SJSA1 (cell line): ENCODE measurements around the gene EFCAB11. TPM values are rescaled to one million over a fixed set of nuclear protein-coding genes. Genes with fewer than 3 reads are reported as not detected.

Experiments used
- DNase-seq, 2 experiments: peaks; one replicate each; pipeline ENCODE4 v3.0.0-alpha.2; 2015 to 2020; ENCODE audit warnings: low spot score in 2 of 2, low read depth in 1 of 2
- H3K27ac ChIP-seq: fragments of 250-450 bp; sonication (Bioruptor Pico); 2 replicates; pipeline ENCODE4 v1.5.1; 2020; ENCODE audit warnings: mild to moderate bottlenecking, moderate library complexity
- H3K27me3 ChIP-seq: fragments of 250-450 bp; sonication (Bioruptor Pico); replicated peaks from 2 replicates; pipeline ENCODE4 v1.5.1; 2020; ENCODE audit warnings: mild to moderate bottlenecking, moderate library complexity
- H3K36me3 ChIP-seq: fragments of 250-450 bp; sonication (Bioruptor Pico); 2 replicates; pipeline ENCODE4 v1.5.1; 2020; ENCODE audit warnings: mild to moderate bottlenecking
- H3K4me1 ChIP-seq: fragments of 250-450 bp; sonication (Bioruptor Pico); replicated peaks from 2 replicates; pipeline ENCODE4 v1.6.1; 2021; ENCODE audit warnings: mild to moderate bottlenecking
- H3K4me3 ChIP-seq: fragments of 250-450 bp; sonication (Bioruptor Pico); 2 replicates; pipeline ENCODE4 v1.5.1; 2020; ENCODE audit warnings: mild to moderate bottlenecking
- H3K9me3 ChIP-seq: fragments of 250-450 bp; sonication (Bioruptor Pico); replicated peaks from 2 replicates; pipeline ENCODE4 v1.5.1; 2020; ENCODE audit warnings: mild to moderate bottlenecking
- total RNA-seq: library from RNA; depleted of rRNA; stranded (reverse); fragments of >200 nt; shearing (Covaris generic); gene quantifications from 2 replicates; pipeline ENCODE4 v1.2.3, GENCODE V29; 2014

Gene EFCAB11
- total RNA-seq, 1 experiment from 2014 or later, result 12.3 TPM

GRCh38 chr14:89798212-89798773 is 156.2 kb downstream of the EFCAB11 start:
- DNase-seq, result no peak
- no peaks in the 10 kb centered on the region for H3K27me3 ChIP-seq
- H3K36me3 ChIP-seq, result no peaks in the 10 kb centered on the region
- H3K4me3 ChIP-seq, result no peak overlapping the region
- peaks cover 5% of the 10 kb centered on the region; the same call in 1 of the 2 replicates for H3K4me1 ChIP-seq
- H3K27ac ChIP-seq, result no peak overlapping the region
- H3K9me3 ChIP-seq, result no peaks in the 10 kb centered on the region

- no peak overlapping the region for H3K27ac ChIP-seq
- no peaks in the 10 kb centered on the region for H3K36me3 ChIP-seq
- H3K4me3 ChIP-seq, result no peak overlapping the region
- H3K27me3 ChIP-seq, result no peaks in the 10 kb centered on the region
- no peaks in the 10 kb centered on the region for H3K9me3 ChIP-seq
- peaks cover 9% of the 10 kb centered on the region for H3K4me1 ChIP-seq
- DNase-seq, result no peak
Observed at GRCh38 chr14:89797148-89797547, 157.4 kb downstream of the EFCAB11 start.

- no peak for DNase-seq
- Histone ChIP-seq H3K4me1 (peaks cover 8% of the 10 kb centered on the region), H3K9me3 (no peaks in the 10 kb centered on the region), H3K36me3 (no peaks in the 10 kb centered on the region), H3K27ac (no peak overlapping the region), H3K4me3 (no peak overlapping the region), H3K27me3 (no peaks in the 10 kb centered on the region)
Observed at GRCh38 chr14:89794096-89794495, 160.4 kb downstream of the EFCAB11 start.

- Histone ChIP-seq H3K27me3 (no peaks in the 10 kb centered on the region), H3K4me1 (peaks cover 7% of the 10 kb centered on the region; the same call in 1 of the 2 replicates)
Observed at GRCh38 chr14:89793367-89793716, 161.2 kb downstream of the EFCAB11 start.

GRCh38 chr14:89792489-89793366 is 161.8 kb downstream of the EFCAB11 start:
- no peak overlapping the region for H3K27ac ChIP-seq

More at GRCh38 chr14:89793367-89793716, 161.2 kb downstream of the EFCAB11 start:
- H3K4me3 ChIP-seq, result no peak overlapping the region
- no peak overlapping the region for H3K27ac ChIP-seq
- no peaks in the 10 kb centered on the region for H3K36me3 ChIP-seq
- DNase-seq, result no peak
- no peaks in the 10 kb centered on the region for H3K9me3 ChIP-seq

GRCh38 chr14:89787525-89787924 is 167.0 kb downstream of the EFCAB11 start:
- H3K4me1 ChIP-seq, result peaks cover 5% of the 10 kb centered on the region; the same call in 1 of the 2 replicates
- no peaks in the 10 kb centered on the region for H3K9me3 ChIP-seq
- H3K36me3 ChIP-seq, result no peaks in the 10 kb centered on the region
- no peak overlapping the region for H3K4me3 ChIP-seq
- H3K27ac ChIP-seq, result no peak overlapping the region
- no peaks in the 10 kb centered on the region for H3K27me3 ChIP-seq
- DNase-seq, result peak; percentile 4 to 47

More at GRCh38 chr14:89792489-89793366, 161.8 kb downstream of the EFCAB11 start:
- Histone ChIP-seq H3K36me3 (no peaks in the 10 kb centered on the region), H3K9me3 (no peaks in the 10 kb centered on the region), H3K4me3 (no peak overlapping the region), H3K4me1 (peaks cover 7% of the 10 kb centered on the region; the same call in 1 of the 2 replicates), H3K27me3 (no peaks in the 10 kb centered on the region)
- no peak for DNase-seq

- no peaks in the 10 kb centered on the region for H3K36me3 ChIP-seq
- no peaks in the 10 kb centered on the region for H3K4me1 ChIP-seq
- DNase-seq, result no peak
- no peaks in the 10 kb centered on the region for H3K27me3 ChIP-seq
- no peaks in the 10 kb centered on the region for H3K9me3 ChIP-seq
- no peak overlapping the region for H3K27ac ChIP-seq
- no peak overlapping the region for H3K4me3 ChIP-seq
Observed at GRCh38 chr14:89781046-89781445, 173.5 kb downstream of the EFCAB11 start.

- Histone ChIP-seq H3K4me1 (no peaks in the 10 kb centered on the region), H3K27ac (no peak overlapping the region), H3K36me3 (no peaks in the 10 kb centered on the region), H3K4me3 (no peak overlapping the region), H3K9me3 (no peaks in the 10 kb centered on the region), H3K27me3 (no peaks in the 10 kb centered on the region)
- no peak for DNase-seq
Observed at GRCh38 chr14:89779707-89780106, 174.8 kb downstream of the EFCAB11 start.

GRCh38 chr14:89775946-89776345 is 178.6 kb downstream of the EFCAB11 start:
- Histone ChIP-seq H3K4me3 (no peak overlapping the region), H3K9me3 (no peaks in the 10 kb centered on the region), H3K27ac (no peak overlapping the region), H3K4me1 (peaks cover 24% of the 10 kb centered on the region), H3K27me3 (no peaks in the 10 kb centered on the region), H3K36me3 (no peaks in the 10 kb centered on the region)
- DNase-seq, result no peak

- no peaks in the 10 kb centered on the region for H3K36me3 ChIP-seq
Observed at GRCh38 chr14:89775151-89775550, 179.4 kb downstream of the EFCAB11 start.

GRCh38 chr14:89773644-89774316 is 180.8 kb downstream of the EFCAB11 start:
- H3K27ac ChIP-seq, result peak overlapping the region; percentile 23
- H3K4me1 ChIP-seq, result peaks cover 29% of the 10 kb centered on the region
- H3K27me3 ChIP-seq, result no peaks in the 10 kb centered on the region
- no peaks in the 10 kb centered on the region for H3K36me3 ChIP-seq
- DNase-seq, result peak; percentile 68 to 70
- no peaks in the 10 kb centered on the region for H3K9me3 ChIP-seq
- no peak overlapping the region for H3K4me3 ChIP-seq

More at GRCh38 chr14:89775151-89775550, 179.4 kb downstream of the EFCAB11 start:
- Histone ChIP-seq H3K4me3 (no peak overlapping the region), H3K9me3 (no peaks in the 10 kb centered on the region), H3K27ac (no peak overlapping the region), H3K27me3 (no peaks in the 10 kb centered on the region), H3K4me1 (peaks cover 29% of the 10 kb centered on the region)
- DNase-seq, result no peak

GRCh38 chr14:89773151-89773550 is 181.4 kb downstream of the EFCAB11 start:
- no peak for DNase-seq
- Histone ChIP-seq H3K9me3 (no peaks in the 10 kb centered on the region), H3K27ac (no peak overlapping the region), H3K36me3 (no peaks in the 10 kb centered on the region), H3K27me3 (no peaks in the 10 kb centered on the region), H3K4me3 (no peak overlapping the region), H3K4me1 (peaks cover 29% of the 10 kb centered on the region)

- no peaks in the 10 kb centered on the region for H3K27me3 ChIP-seq
- H3K27ac ChIP-seq, result 0 out of 2 replicates have a peak overlapping the region, but pooled peaks have one; percentile 3
- no peaks in the 10 kb centered on the region for H3K36me3 ChIP-seq
- no peak overlapping the region for H3K4me3 ChIP-seq
- H3K4me1 ChIP-seq, result peaks cover 29% of the 10 kb centered on the region
- DNase-seq, result no peak
- no peaks in the 10 kb centered on the region for H3K9me3 ChIP-seq
Observed at GRCh38 chr14:89771251-89771650, 183.3 kb downstream of the EFCAB11 start.

- Histone ChIP-seq H3K36me3 (no peaks in the 10 kb centered on the region), H3K9me3 (no peaks in the 10 kb centered on the region), H3K4me1 (peaks cover 16% of the 10 kb centered on the region), H3K4me3 (no peak overlapping the region), H3K27ac (no peak overlapping the region), H3K27me3 (no peaks in the 10 kb centered on the region)
- DNase-seq, result peak in 1 of 2 experiments; percentile 30
Observed at GRCh38 chr14:89767861-89768268, 186.7 kb downstream of the EFCAB11 start.
